K562 (cell line): ENCODE measurements around the gene NTSR2. TPM values are rescaled to one million over a fixed set of nuclear protein-coding genes. Genes with fewer than 3 reads are reported as not detected.

Experiments used
- ATAC-seq: fragments of 200-7000 bp; cut with Tn5 transposase; 3 replicates; pipeline ENCODE4 v1.9.1; 2020; ENCODE audit warnings: moderate library complexity
- BruUV-seq: library from RNA; stranded (reverse); fragments of 400-500 nt; replicated peaks from 2 replicates; lab custom pipeline; 2021; lab: Mats Ljungman, UMichigan
- CTCF ChIA-PET: fragments of 300-600 bp; formaldehyde crosslinking; extraction: SDS; loops from one replicate; lab custom pipeline; 2021; ENCODE audit warnings: low intra/inter-chr PET ratio; lab: Yijun Ruan, JAX
- POLR2A ChIA-PET: fragments of 300-600, 350-650 bp; sonication (Branson Sonifier 250); formaldehyde crosslinking; extraction: SDS; loops from one replicate; lab custom pipeline; 2021; ENCODE audit warnings: antibody characterized with exemption, inconsistent platforms; lab: Yijun Ruan, JAX
- DNase-seq, 4 experiments: peaks; one replicate each; pipeline versions ENCODE4 v3.0.0 to v3.0.0-alpha.2; 2011 to 2018; ENCODE audit warnings: low spot score in 3 of 4, mixed read lengths in 3 of 4; ENCODE audit errors: extremely low read depth in 1 of 4
- FAIRE-seq: peaks from 2 replicates; lab custom pipeline; 2011; peaks lifted over from hg19 to GRCh38; lab: Jason Lieb, UNC
- H2AFZ ChIP-seq: 2 replicates; pipeline ENCODE4 v1.6.0; 2011; ENCODE audit warnings: low read depth, low read length, control low read depth, inconsistent platforms
- H3K27ac ChIP-seq: fragments of 200-600 bp; 3 replicates; pipeline ENCODE4 v1.8.0; 2011; ENCODE audit warnings: low read depth, mild to moderate bottlenecking, control low read depth, inconsistent platforms, low read length, moderate library complexity, mixed read lengths; ENCODE audit errors: extremely low read depth
- H3K27me3 ChIP-seq, 2 experiments: fragments of 300-600 bp in 1 of 2; 2 replicates in 1 of 2; 3 replicates in 1 of 2; pipeline versions ENCODE4 v1.6.0 to v1.8.0; 2011; ENCODE audit warnings: inconsistent platforms in 2 of 2, low read length in 2 of 2, mild to moderate bottlenecking in 1 of 2, mixed read lengths in 1 of 2, moderate library complexity in 1 of 2; ENCODE audit not compliant: control insufficient read depth in 2 of 2, insufficient read depth in 2 of 2
- H3K36me3 ChIP-seq: fragments of 300-600 bp; 3 replicates; pipeline ENCODE4 v1.8.0; 2011; ENCODE audit warnings: mild to moderate bottlenecking, low read length, inconsistent platforms; ENCODE audit not compliant: control insufficient read depth, insufficient read depth
- H3K4me1 ChIP-seq, 2 experiments: fragments of 200-600 bp in 1 of 2; replicated peaks in 1 of 2; 2 replicates in 1 of 2; 3 replicates in 1 of 2; pipeline versions ENCODE4 v1.5.1 to v1.8.0; 2011; ENCODE audit warnings: inconsistent platforms in 2 of 2, low read length in 2 of 2, mild to moderate bottlenecking in 1 of 2, mixed read lengths in 1 of 2, moderate library complexity in 1 of 2; ENCODE audit not compliant: control insufficient read depth in 2 of 2, insufficient read depth in 2 of 2
- H3K4me2 ChIP-seq: 2 replicates; pipeline ENCODE4 v1.6.1; 2011; ENCODE audit warnings: low read length, control low read depth, inconsistent platforms, mixed read lengths; ENCODE audit not compliant: insufficient read depth
- H3K4me3 ChIP-seq: fragments of 200-600 bp; sonication (generic), shearing (Covaris generic); 2 replicates; pipeline ENCODE4 v1.5.1; 2016; ENCODE audit warnings: control low read depth, inconsistent platforms
- H3K79me2 ChIP-seq: fragments of 200-600 bp; 3 replicates; pipeline ENCODE4 v1.8.0; 2011; ENCODE audit warnings: low read length, inconsistent platforms; ENCODE audit not compliant: control insufficient read depth, insufficient read depth
- H3K9ac ChIP-seq, 2 experiments: 2 replicates each; pipeline versions ENCODE4 v1.6.0 to v1.6.1; 2011; ENCODE audit warnings: low read depth in 2 of 2, low read length in 2 of 2, control low read depth in 1 of 2, inconsistent platforms in 1 of 2, mild to moderate bottlenecking in 1 of 2, mixed read lengths in 1 of 2; ENCODE audit not compliant: insufficient read depth in 1 of 2
- H3K9me1 ChIP-seq: one replicate; pipeline ENCODE4 v1.6.0; 2011; ENCODE audit warnings: inconsistent platforms, mild to moderate bottlenecking, low read length, moderate library complexity; ENCODE audit not compliant: control insufficient read depth, insufficient read depth
- H3K9me3 ChIP-seq: replicated peaks from 2 replicates; pipeline ENCODE4 v1.5.1; 2011; ENCODE audit warnings: low read depth, low read length, inconsistent platforms; ENCODE audit not compliant: control insufficient read depth, insufficient read depth
- H4K20me1 ChIP-seq: replicated peaks from 2 replicates; pipeline ENCODE4 v1.6.1; 2011; ENCODE audit warnings: low read length, inconsistent platforms, mixed read lengths; ENCODE audit not compliant: control insufficient read depth, insufficient read depth
- FOS ChIP-seq: IDR thresholded peaks from 3 replicates; pipeline ENCODE4 v1.6.1; 2011; ENCODE audit not compliant: insufficient read length; ENCODE audit errors: extremely low read depth
- MCM5 ChIP-seq: fragments of 450-650 bp; IDR thresholded peaks from 2 replicates; pipeline ENCODE4 v1.6.1; 2016; ENCODE audit warnings: low read depth
- SP2 ChIP-seq: IDR thresholded peaks from 2 replicates; pipeline ENCODE4 v1.6.1; 2011; ENCODE audit warnings: mild to moderate bottlenecking, low read depth, low read length, moderate library complexity; ENCODE audit not compliant: poor library complexity, severe bottlenecking; ENCODE audit errors: extremely low read depth
- STAT5A ChIP-seq: IDR thresholded peaks from 2 replicates; pipeline ENCODE4 v1.6.1; 2012; ENCODE audit warnings: low read length, inconsistent platforms, borderline replicate concordance
- TAL1 ChIP-seq: fragments of 450-650 bp; IDR thresholded peaks from 2 replicates; pipeline ENCODE4 v1.6.1; 2016; ENCODE audit warnings: mild to moderate bottlenecking
- ZBTB9 ChIP-seq: fragments of 450-650 bp; formaldehyde crosslinking; IDR thresholded peaks from 2 replicates; pipeline ENCODE4 v1.4.0; 2020; ENCODE audit warnings: mild to moderate bottlenecking, moderate library complexity
- ZNF12 ChIP-seq: sonication (generic); formaldehyde crosslinking; IDR thresholded peaks from 2 replicates; pipeline ENCODE4 v1.4.0; 2020; ENCODE audit warnings: mild to moderate bottlenecking, missing genetic modification reagents
- ZZZ3 ChIP-seq: fragments of 450-650 bp; IDR thresholded peaks from 2 replicates; pipeline ENCODE4 v1.6.1; 2016; ENCODE audit warnings: antibody characterized with exemption, mild to moderate bottlenecking, moderate library complexity
- WGBS: fragments of 100-300 bp; shearing (Covaris generic); methylation state at CpG from one replicate; pipeline ENCODE4 v1.1.6; 2016; ENCODE audit warnings: low coverage, mixed read lengths; ENCODE audit not compliant: insufficient coverage; ENCODE audit errors: missing lambda C conversion rate; 5-methylcytosine and 5-hydroxymethylcytosine counted together
- in situ Hi-C: fragments of 300-500 bp; cut with MboI; formaldehyde crosslinking; loops from 4 replicates; pipeline ENCODE4 v1.15.0; 2018; ENCODE audit warnings: inconsistent platforms, mixed read lengths
- intact Hi-C: fragments of 100-400 bp; cut with micrococcal nuclease; formaldehyde crosslinking; loops from 2 replicates; pipeline ENCODE4 v1.14.2; 2022
- polyA plus RNA-seq, 8 experiments: library from polyadenylated mRNA; depleted of rRNA in 4 of 8; stranded (reverse) in 5 of 8; unstranded in 3 of 8; fragments of >200 nt; fragmentation: Nextera tagmentation in 2 of 8; fragmentation: Illumina TruSeq in 1 of 8; extraction: Ambion mirVana in 2 of 8; extraction: Trizol in 1 of 8; gene quantifications; 2 replicates each; pipeline versions ENCODE4 v1.2.1 to v1.2.3, GENCODE V29; 2011 to 2014; ENCODE audit warnings: inconsistent platforms in 1 of 8, missing spikeins in 1 of 8
- total RNA-seq, 7 experiments: library from RNA; depleted of rRNA in 6 of 7; stranded (reverse); fragments of >200 nt in 6 of 7; fragmentation: Illumina TruSeq in 2 of 7; extraction: Trizol in 2 of 7; gene quantifications; 2 replicates each; pipeline versions ENCODE4 v1.2.1 to v1.2.3, GENCODE V29; 2011 to 2021; ENCODE audit warnings: low replicate concordance in 1 of 7
- TF ChIP-seq, protein P1 (sequence below): IDR thresholded peaks from 2 replicates; pipeline ENCODE4 v1.6.1; 2014; ENCODE audit warnings: antibody characterized with exemption
- TF ChIP-seq, protein P2 (sequence below): fragments of 450-650 bp; IDR thresholded peaks from 2 replicates; pipeline ENCODE4 v1.6.1; 2014; ENCODE audit warnings: low read depth, mild to moderate bottlenecking, moderate library complexity, borderline replicate concordance
- TF ChIP-seq, protein P3 (sequence below): fragments of 450-650 bp; formaldehyde crosslinking; IDR thresholded peaks from 2 replicates; pipeline ENCODE4 v1.4.0; 2022; ENCODE audit warnings: missing genetic modification characterization

NTSR2 gene
- total and polyA plus RNA-seq, 9 of the 15 experiments (the other 6 are each of a cell fraction or from before 2014, with no cell fraction given), result not detected

- DNase-seq (no peak), ATAC-seq (no peak), FAIRE-seq (no peak)
- Histone ChIP-seq H3K4me1 (peaks cover 0 to 6% of the 10 kb centered on the region in 2 experiments; a peak in 1 of 5 replicates), H2AFZ (no peak overlapping the region), H3K9me1 (no peaks in the 10 kb centered on the region), H3K27me3 (peaks cover 47 to 77% of the 10 kb centered on the region in 2 experiments), H3K36me3 (no peaks in the 10 kb centered on the region), H3K4me2 (no peak overlapping the region), H3K79me2 (no peaks in the 10 kb centered on the region), H4K20me1 (0 out of 2 replicates have a peak, but pooled peaks cover 2% of the 10 kb centered on the region), H3K9me3 (no peaks in the 10 kb centered on the region), H3K4me3 (no peak overlapping the region), H3K27ac (no peak overlapping the region), H3K9ac (no peak overlapping the region)
- 0% methylated on average over 5 of the region's 5 CpGs for WGBS
- no TSS peak for BruUV-seq
- no peak for TF ChIP-seq STAT5A
- TF ChIP-seq, protein P1, sequence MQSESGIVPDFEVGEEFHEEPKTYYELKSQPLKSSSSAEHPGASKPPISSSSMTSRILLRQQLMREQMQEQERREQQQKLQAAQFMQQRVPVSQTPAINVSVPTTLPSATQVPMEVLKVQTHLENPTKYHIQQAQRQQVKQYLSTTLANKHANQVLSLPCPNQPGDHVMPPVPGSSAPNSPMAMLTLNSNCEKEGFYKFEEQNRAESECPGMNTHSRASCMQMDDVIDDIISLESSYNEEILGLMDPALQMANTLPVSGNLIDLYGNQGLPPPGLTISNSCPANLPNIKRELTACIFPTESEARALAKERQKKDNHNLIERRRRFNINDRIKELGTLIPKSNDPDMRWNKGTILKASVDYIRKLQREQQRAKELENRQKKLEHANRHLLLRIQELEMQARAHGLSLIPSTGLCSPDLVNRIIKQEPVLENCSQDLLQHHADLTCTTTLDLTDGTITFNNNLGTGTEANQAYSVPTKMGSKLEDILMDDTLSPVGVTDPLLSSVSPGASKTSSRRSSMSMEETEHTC, result no peak
- no peak for TF ChIP-seq FOS
- TF ChIP-seq, protein P2, sequence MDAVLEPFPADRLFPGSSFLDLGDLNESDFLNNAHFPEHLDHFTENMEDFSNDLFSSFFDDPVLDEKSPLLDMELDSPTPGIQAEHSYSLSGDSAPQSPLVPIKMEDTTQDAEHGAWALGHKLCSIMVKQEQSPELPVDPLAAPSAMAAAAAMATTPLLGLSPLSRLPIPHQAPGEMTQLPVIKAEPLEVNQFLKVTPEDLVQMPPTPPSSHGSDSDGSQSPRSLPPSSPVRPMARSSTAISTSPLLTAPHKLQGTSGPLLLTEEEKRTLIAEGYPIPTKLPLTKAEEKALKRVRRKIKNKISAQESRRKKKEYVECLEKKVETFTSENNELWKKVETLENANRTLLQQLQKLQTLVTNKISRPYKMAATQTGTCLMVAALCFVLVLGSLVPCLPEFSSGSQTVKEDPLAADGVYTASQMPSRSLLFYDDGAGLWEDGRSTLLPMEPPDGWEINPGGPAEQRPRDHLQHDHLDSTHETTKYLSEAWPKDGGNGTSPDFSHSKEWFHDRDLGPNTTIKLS, result no peak
- TF ChIP-seq, protein P3, sequence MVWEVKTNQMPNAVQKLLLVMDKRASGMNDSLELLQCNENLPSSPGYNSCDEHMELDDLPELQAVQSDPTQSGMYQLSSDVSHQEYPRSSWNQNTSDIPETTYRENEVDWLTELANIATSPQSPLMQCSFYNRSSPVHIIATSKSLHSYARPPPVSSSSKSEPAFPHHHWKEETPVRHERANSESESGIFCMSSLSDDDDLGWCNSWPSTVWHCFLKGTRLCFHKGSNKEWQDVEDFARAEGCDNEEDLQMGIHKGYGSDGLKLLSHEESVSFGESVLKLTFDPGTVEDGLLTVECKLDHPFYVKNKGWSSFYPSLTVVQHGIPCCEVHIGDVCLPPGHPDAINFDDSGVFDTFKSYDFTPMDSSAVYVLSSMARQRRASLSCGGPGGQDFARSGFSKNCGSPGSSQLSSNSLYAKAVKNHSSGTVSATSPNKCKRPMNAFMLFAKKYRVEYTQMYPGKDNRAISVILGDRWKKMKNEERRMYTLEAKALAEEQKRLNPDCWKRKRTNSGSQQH (CRISPR knock-in tag), result no peak
- TF ChIP-seq ZNF12 (CRISPR knock-in tag), result no peak
- no peak for TF ChIP-seq MCM5
- no peak for TF ChIP-seq TAL1
- TF ChIP-seq ZZZ3, result no peak
- no peak for TF ChIP-seq ZBTB9 (CRISPR knock-in tag)
- no peak for TF ChIP-seq SP2
- intact Hi-C loops, result no loop called here
- CTCF ChIA-PET, result no interaction called here
- in situ Hi-C loops, result no loop called here
- POLR2A ChIA-PET, result no interaction called here
Measured at GRCh38 chr2:11639503-11639902, 30.5 kb downstream of the NTSR2 start.
